HepG2 (cell line): ENCODE results near the gene OR10K1.

ENCODE experiments used
- KDM1A ChIP-seq: IDR thresholded peaks from 2 replicates; pipeline ENCODE4 v1.6.1; 2016; ENCODE audit warnings: missing compliant biosample characterization
- TGIF2 ChIP-seq: IDR thresholded peaks from 2 replicates; pipeline ENCODE4 v1.6.1; 2016; ENCODE audit warnings: control low read depth, missing compliant biosample characterization
- TF ChIP-seq, protein P1 (sequence below): sonication (generic); formaldehyde crosslinking; IDR thresholded peaks from 2 replicates; pipeline ENCODE4 v1.9.0; 2022; ENCODE audit warnings: low read depth, missing genetic modification reagents

DNA sequence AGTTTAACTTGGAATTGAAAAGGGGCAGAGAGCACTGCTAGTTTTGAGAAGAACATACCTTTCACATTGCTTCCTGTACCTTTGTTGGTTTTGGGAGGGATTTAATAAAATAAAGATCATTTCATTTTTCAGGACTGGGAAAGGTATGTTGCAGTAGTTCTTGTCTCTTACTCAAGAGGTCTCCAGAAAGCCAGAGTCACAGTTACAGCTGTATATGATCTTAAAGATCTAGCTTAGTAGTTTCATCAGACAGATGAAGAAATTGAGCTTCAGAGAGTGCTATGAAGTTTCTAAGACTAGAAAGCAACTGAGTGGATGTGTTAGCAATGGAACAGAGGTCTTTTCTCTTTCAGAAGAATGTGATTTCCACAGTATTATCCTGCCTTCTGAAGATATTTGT, 36.6 kb upstream of the OR10K1 start:
- no peak for TF ChIP-seq TGIF2 (CRISPR knock-in tag)
- no peak for TF ChIP-seq KDM1A (CRISPR knock-in tag)
- TF ChIP-seq, protein P1, sequence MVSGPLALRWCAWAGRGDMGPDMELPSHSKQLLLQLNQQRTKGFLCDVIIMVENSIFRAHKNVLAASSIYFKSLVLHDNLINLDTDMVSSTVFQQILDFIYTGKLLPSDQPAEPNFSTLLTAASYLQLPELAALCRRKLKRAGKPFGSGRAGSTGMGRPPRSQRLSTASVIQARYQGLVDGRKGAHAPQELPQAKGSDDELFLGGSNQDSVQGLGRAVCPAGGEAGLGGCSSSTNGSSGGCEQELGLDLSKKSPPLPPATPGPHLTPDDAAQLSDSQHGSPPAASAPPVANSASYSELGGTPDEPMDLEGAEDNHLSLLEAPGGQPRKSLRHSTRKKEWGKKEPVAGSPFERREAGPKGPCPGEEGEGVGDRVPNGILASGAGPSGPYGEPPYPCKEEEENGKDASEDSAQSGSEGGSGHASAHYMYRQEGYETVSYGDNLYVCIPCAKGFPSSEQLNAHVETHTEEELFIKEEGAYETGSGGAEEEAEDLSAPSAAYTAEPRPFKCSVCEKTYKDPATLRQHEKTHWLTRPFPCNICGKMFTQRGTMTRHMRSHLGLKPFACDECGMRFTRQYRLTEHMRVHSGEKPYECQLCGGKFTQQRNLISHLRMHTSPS (CRISPR knock-in tag) = no peak
